ENCODE measurements around the gene ANKRD63. TPM values are rescaled to one million over a fixed set of nuclear protein-coding genes. Genes with fewer than 3 reads are reported as not detected.

Gene ANKRD63
- total RNA-seq, 1 experiment from 2014 or later, result not detected

GRCh38 chr15:40331026-40331425, 48.2 kb upstream of the ANKRD63 start:
- peaks cover 39% of the 10 kb centered on the region for H3K4me1 Mint-ChIP-seq (ENCODE audit: insufficient read depth, unreplicated experiment)
- no peak for DNase-seq (ENCODE audit: unreplicated experiment)
- ChIA-PET CTCF (interaction anchor here (0.8 to 7.5 kb wide), 5 partner anchors 8 to 123 kb away, joined by 3 to 105 read pairs (median 12); partner anchors contain the start of gene CCDC9B), POLR2A (interaction anchor here (0.7 to 1.5 kb wide), 2 partner anchors 9 to 35 kb away, joined by 3 to 7 read pairs; partner anchors contain the start of gene CCDC9B)
- intact Hi-C loops (cut with micrococcal nuclease), result no loop called here
- no peak for TF ChIP-seq CTCF (IDR thresholded peaks at IDR 0.05; ENCODE audit: unreplicated experiment)
- H3K36me3 Mint-ChIP-seq (ENCODE audit: insufficient read depth, unreplicated experiment), result peaks cover 25% of the 10 kb centered on the region
- no peaks in the 10 kb centered on the region for H3K9me3 Mint-ChIP-seq (ENCODE audit: unreplicated experiment)
- BruUV-seq (replicated peaks), result no TSS peak
- H3K27me3 Mint-ChIP-seq (ENCODE audit: insufficient read depth, unreplicated experiment), result no peaks in the 10 kb centered on the region
- H3K4me3 Mint-ChIP-seq (ENCODE audit: unreplicated experiment), result no peak overlapping the region
- H3K27ac Mint-ChIP-seq (ENCODE audit: low read depth, unreplicated experiment), result no peak overlapping the region

DNA sequence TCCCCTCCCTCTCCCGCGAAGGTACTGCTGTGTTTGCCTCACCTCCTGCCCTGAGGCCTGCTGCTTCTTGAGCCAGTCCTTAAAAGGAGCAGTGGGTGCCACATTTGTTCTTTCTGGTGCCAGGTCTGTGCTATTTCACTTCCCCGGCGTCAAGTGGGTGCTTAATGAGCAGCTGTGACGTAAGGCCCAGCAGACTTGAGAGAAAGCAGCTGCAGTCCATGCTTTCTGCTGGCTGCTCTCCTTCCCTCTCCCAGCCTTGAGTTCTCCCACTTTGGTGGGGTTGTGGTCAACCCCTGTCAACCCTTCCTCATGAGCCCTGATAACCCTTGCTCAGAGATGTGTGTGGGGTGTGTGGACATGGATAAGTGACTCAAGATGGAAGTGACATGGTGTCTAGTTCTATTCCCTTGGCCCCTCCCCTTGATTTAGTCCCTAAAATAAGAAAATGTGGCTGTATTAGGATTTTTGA, 47.5 kb upstream of the ANKRD63 start:
- ChIA-PET POLR2A (interaction anchor here (0.7 to 1.5 kb wide), 2 partner anchors 9 to 35 kb away, joined by 3 to 7 read pairs; partner anchors contain the start of gene CCDC9B), CTCF (interaction anchor here (0.6 to 7.5 kb wide), 5 partner anchors 8 to 92 kb away, joined by 3 to 105 read pairs (median 12); partner anchors contain the start of gene CCDC9B)
- no peak for TF ChIP-seq CTCF (IDR thresholded peaks at IDR 0.05; ENCODE audit: unreplicated experiment)
- no peak for DNase-seq (ENCODE audit: unreplicated experiment)
- Mint-ChIP-seq H3K27me3 (ENCODE audit: insufficient read depth, unreplicated experiment) (no peaks in the 10 kb centered on the region), H3K9me3 (ENCODE audit: unreplicated experiment) (no peaks in the 10 kb centered on the region), H3K36me3 (ENCODE audit: insufficient read depth, unreplicated experiment) (peaks cover 29% of the 10 kb centered on the region), H3K4me3 (ENCODE audit: unreplicated experiment) (no peak overlapping the region), H3K4me1 (ENCODE audit: insufficient read depth, unreplicated experiment) (peaks cover 39% of the 10 kb centered on the region), H3K27ac (ENCODE audit: low read depth, unreplicated experiment) (no peak overlapping the region)
- TSS peak; percentile 3 for BruUV-seq (replicated peaks)
- intact Hi-C loops (cut with micrococcal nuclease), result no loop called here

DNA sequence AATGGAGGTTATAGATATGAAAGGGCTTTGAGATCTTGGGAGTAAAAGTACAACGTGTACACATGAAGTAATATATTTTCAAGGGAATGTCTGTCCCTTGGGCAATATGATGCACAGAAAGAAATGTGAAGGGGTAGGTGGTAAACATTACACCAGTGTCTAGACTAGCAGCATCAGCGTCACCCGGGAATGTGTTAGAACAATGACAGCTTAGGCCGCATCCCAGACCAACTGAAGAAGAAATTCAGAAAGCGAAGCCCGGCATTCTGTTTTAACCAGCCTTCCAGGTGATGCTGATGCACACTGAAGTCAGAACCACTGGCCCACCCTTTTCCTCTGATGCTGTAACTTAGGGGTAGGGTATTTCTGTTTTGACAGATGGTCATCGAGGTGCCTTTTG, 46.9 kb upstream of the ANKRD63 start:
- no peaks in the 10 kb centered on the region for H3K27me3 Mint-ChIP-seq (ENCODE audit: insufficient read depth, unreplicated experiment)
- ChIA-PET POLR2A (interaction anchor here (5.7 kb wide), 1 partner anchor 9 kb away, joined by 62 read pairs; the partner anchor contains the start of gene CCDC9B), CTCF (interaction anchor here (0.6 to 7.5 kb wide), 4 partner anchors 8 to 92 kb away, joined by 3 to 105 read pairs (median 8); partner anchors contain the start of gene CCDC9B)
- BruUV-seq (replicated peaks), result no TSS peak
- no peak overlapping the region for H3K27ac Mint-ChIP-seq (ENCODE audit: low read depth, unreplicated experiment)
- no peaks in the 10 kb centered on the region for H3K9me3 Mint-ChIP-seq (ENCODE audit: unreplicated experiment)
- no peak for DNase-seq (ENCODE audit: unreplicated experiment)
- H3K4me3 Mint-ChIP-seq (ENCODE audit: unreplicated experiment), result no peak overlapping the region
- H3K36me3 Mint-ChIP-seq (ENCODE audit: insufficient read depth, unreplicated experiment), result peaks cover 29% of the 10 kb centered on the region
- peaks cover 40% of the 10 kb centered on the region for H3K4me1 Mint-ChIP-seq (ENCODE audit: insufficient read depth, unreplicated experiment)
- TF ChIP-seq CTCF (IDR thresholded peaks at IDR 0.05; ENCODE audit: unreplicated experiment), result no peak
- intact Hi-C loops (cut with micrococcal nuclease), result no loop called here

DNA sequence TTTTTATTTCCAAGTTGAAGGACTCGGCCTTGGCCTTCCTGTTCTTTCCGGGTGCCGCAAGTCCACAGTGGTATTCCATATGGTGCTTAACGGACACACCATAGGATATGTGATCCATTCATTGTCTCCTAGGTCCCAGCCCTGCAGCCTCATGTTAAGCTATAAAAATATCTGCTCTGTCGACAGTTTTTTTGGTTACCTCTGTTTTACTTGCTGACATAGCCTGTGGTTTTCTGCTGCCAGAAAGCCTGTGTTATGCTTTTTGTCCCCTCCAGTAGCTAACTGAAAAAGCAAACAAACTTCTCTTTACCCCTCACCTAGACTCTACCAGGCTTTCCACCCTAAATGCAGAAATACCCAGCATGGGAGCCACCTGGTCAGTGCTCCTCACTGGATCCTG, 45.9 kb upstream of the ANKRD63 start:
- H3K36me3 Mint-ChIP-seq (ENCODE audit: insufficient read depth, unreplicated experiment), result peaks cover 24% of the 10 kb centered on the region
- TF ChIP-seq CTCF (IDR thresholded peaks at IDR 0.05; ENCODE audit: unreplicated experiment), result no peak
- H3K4me3 Mint-ChIP-seq (ENCODE audit: unreplicated experiment), result no peak overlapping the region
- no peaks in the 10 kb centered on the region for H3K9me3 Mint-ChIP-seq (ENCODE audit: unreplicated experiment)
- no peaks in the 10 kb centered on the region for H3K27me3 Mint-ChIP-seq (ENCODE audit: insufficient read depth, unreplicated experiment)
- ChIA-PET POLR2A (interaction anchor here (0.7 to 5.7 kb wide), 7 partner anchors 10 to 548 kb away, joined by 3 to 62 read pairs (median 3); partner anchors contain the start of genes CCDC9B, IVD and KNSTRN), CTCF (interaction anchor here (0.8 to 7.5 kb wide), 11 partner anchors 9 to 112 kb away, joined by 3 to 105 read pairs (median 4); partner anchors contain the start of gene CCDC9B)
- TSS peak; percentile 5 for BruUV-seq (replicated peaks)
- no peak overlapping the region for H3K27ac Mint-ChIP-seq (ENCODE audit: low read depth, unreplicated experiment)
- DNase-seq (ENCODE audit: unreplicated experiment), result no peak
- H3K4me1 Mint-ChIP-seq (ENCODE audit: insufficient read depth, unreplicated experiment), result peaks cover 41% of the 10 kb centered on the region
- intact Hi-C loops (cut with micrococcal nuclease), result no loop called here
